K562 (cell line): ENCODE measurements around the gene IFI30. TPM values are rescaled to one million over a fixed set of nuclear protein-coding genes. Genes with fewer than 3 reads are reported as not detected.

Source experiments
- CHCHD3 ChIP-seq: fragments of 250-450 bp; sonication (Bioruptor Pico); IDR thresholded peaks from 2 replicates; pipeline ENCODE4 v2.1.2; 2022; ENCODE audit warnings: mild to moderate bottlenecking
- CTCF ChIP-seq, 3 experiments: IDR thresholded peaks in 2 of 3; conservative IDR thresholded peaks in 1 of 3; 2 replicates each; pipeline ENCODE4 v1.5.1; 2011 to 2012; ENCODE audit warnings: low read length in 3 of 3, mild to moderate bottlenecking in 3 of 3, control low read depth in 2 of 3, improper control_type of control experiment in 1 of 3, inconsistent platforms in 1 of 3, low read depth in 1 of 3, mixed read lengths in 1 of 3, moderate library complexity in 1 of 3; ENCODE audit not compliant: insufficient read depth in 2 of 3
- CXXC5 ChIP-seq: fragments of 250-450 bp; sonication (Bioruptor Pico); IDR thresholded peaks from 2 replicates; pipeline ENCODE4 v1.8.0; 2022; ENCODE audit warnings: inconsistent platforms, mild to moderate bottlenecking, moderate library complexity
- ELF2 ChIP-seq: fragments of 250-450 bp; sonication (Bioruptor Pico); IDR thresholded peaks from 2 replicates; pipeline ENCODE4 v1.5.0; 2021; ENCODE audit warnings: mild to moderate bottlenecking
- FOXM1 ChIP-seq, 2 experiments: fragments of 450-650 bp in 1 of 2; sonication (generic) in 1 of 2; formaldehyde crosslinking in 1 of 2; IDR thresholded peaks; 2 replicates each; pipeline versions ENCODE4 v1.6.1 to v1.9.0; 2017 to 2022; ENCODE audit warnings: low read depth in 2 of 2, mild to moderate bottlenecking in 2 of 2, missing genetic modification reagents in 1 of 2, moderate library complexity in 1 of 2
- HBP1 ChIP-seq: fragments of 450-650 bp; formaldehyde crosslinking; IDR thresholded peaks from 2 replicates; pipeline ENCODE4 v1.4.0; 2022; ENCODE audit warnings: missing genetic modification characterization
- HNRNPLL ChIP-seq: fragments of 200-400 bp; formaldehyde crosslinking; IDR thresholded peaks from 2 replicates; pipeline ENCODE4 v1.6.1; 2017; ENCODE audit warnings: low read length, low read depth, mild to moderate bottlenecking; ENCODE audit not compliant: poor library complexity, severe bottlenecking
- MAZ ChIP-seq, 2 experiments: fragments of 450-650 bp in 1 of 2; sonication (generic) in 1 of 2; formaldehyde crosslinking; IDR thresholded peaks in 1 of 2; conservative IDR thresholded peaks in 1 of 2; 2 replicates each; pipeline versions ENCODE4 v1.4.0 to v1.5.0; 2020; ENCODE audit warnings: mild to moderate bottlenecking in 1 of 2, missing genetic modification reagents in 1 of 2
- PATZ1 ChIP-seq: fragments of 250-450 bp; sonication (Bioruptor Pico); IDR thresholded peaks from 2 replicates; pipeline ENCODE4 v1.5.0; 2020; ENCODE audit warnings: mild to moderate bottlenecking, borderline replicate concordance
- VEZF1 ChIP-seq: fragments of 200-800 bp; sonication (Bioruptor generic); IDR thresholded peaks from 2 replicates; pipeline ENCODE4 v1.6.1; 2017; ENCODE audit warnings: missing genetic modification characterization, missing compliant biosample characterization
- ZBTB12 ChIP-seq: fragments of 250-450 bp; sonication (Bioruptor Pico); IDR thresholded peaks from 2 replicates; pipeline ENCODE4 v1.4.0; 2020
- ZFP36 ChIP-seq: fragments of 150-350 bp; IDR thresholded peaks from 2 replicates; pipeline ENCODE4 v1.6.1; 2018; ENCODE audit warnings: low read length, low read depth; ENCODE audit not compliant: partially characterized antibody
- ZNF224 ChIP-seq: sonication (generic); formaldehyde crosslinking; IDR thresholded peaks from 2 replicates; pipeline ENCODE4 v1.8.0; 2022; ENCODE audit warnings: mild to moderate bottlenecking, missing genetic modification reagents
- polyA plus RNA-seq, 8 experiments: library from polyadenylated mRNA; depleted of rRNA in 4 of 8; stranded (reverse) in 5 of 8; unstranded in 3 of 8; fragments of >200 nt; fragmentation: Nextera tagmentation in 2 of 8; fragmentation: Illumina TruSeq in 1 of 8; extraction: Ambion mirVana in 2 of 8; extraction: Trizol in 1 of 8; gene quantifications; 2 replicates each; pipeline versions ENCODE4 v1.2.1 to v1.2.3, GENCODE V29; 2011 to 2014; ENCODE audit warnings: inconsistent platforms in 1 of 8, missing spikeins in 1 of 8
- total RNA-seq, 7 experiments: library from RNA; depleted of rRNA in 6 of 7; stranded (reverse); fragments of >200 nt in 6 of 7; fragmentation: Illumina TruSeq in 2 of 7; extraction: Trizol in 2 of 7; gene quantifications; 2 replicates each; pipeline versions ENCODE4 v1.2.1 to v1.2.3, GENCODE V29; 2011 to 2021; ENCODE audit warnings: low replicate concordance in 1 of 7

IFI30 gene
- total and polyA plus RNA-seq, 9 of the 15 experiments (the other 6 are each of a cell fraction or from before 2014, with no cell fraction given): 63.7 to 430 (median 109) TPM

GRCh38 chr19:18203863-18204393 lies 30.3 kb downstream of the IFI30 start, which contains the start of gene RAB3A (continued):
- TF ChIP-seq PATZ1: no peak
- TF ChIP-seq HBP1: no peak
- no peak for TF ChIP-seq CHCHD3 (CRISPR knock-in tag)
- 0 out of 6 replicates have a peak, but pooled peaks of 1 of the 3 experiments have one; percentile 2 for TF ChIP-seq CTCF (IDR thresholded peaks at IDR 0.05 in 2 of 3, conservative IDR thresholded peaks at IDR 0.05 in 1 of 3; ENCODE audit: insufficient read depth in 2 of 3, low read depth in 1 of 3, low read length in 3 of 3)
- TF ChIP-seq ZBTB12 (CRISPR knock-in tag): peak; percentile 54; the same call in 1 of the 2 replicates
- TF ChIP-seq ZNF224 (CRISPR knock-in tag): no peak
- TF ChIP-seq VEZF1 (CRISPR knock-in tag): peak; percentile 84
- TF ChIP-seq HNRNPLL: peak; percentile 71
- peak; percentile 74 for TF ChIP-seq ZFP36
- no peak for TF ChIP-seq FOXM1 (IDR thresholded peaks at IDR 0.05; ENCODE audit: low read depth)
- TF ChIP-seq FOXM1 (CRISPR knock-in tag; IDR thresholded peaks at IDR 0.05; ENCODE audit: low read depth): no peak
- peak; percentile 36 to 85; a peak in 2 of 4 replicates for TF ChIP-seq MAZ (CRISPR knock-in tag; conservative IDR thresholded peaks at IDR 0.05 in 1 of 2, IDR thresholded peaks at IDR 0.05 in 1 of 2)
- TF ChIP-seq CXXC5 (CRISPR knock-in tag): peak; percentile 56
- TF ChIP-seq ELF2 (CRISPR knock-in tag): no peak
